Stimulated activated CD8-positive, alpha-beta memory T cell treated with anti-CD3 and anti-CD28 coated beads, Interleukin-7, amount 100 ng/mL, for 24 hours (primary cell): ENCODE results near the gene SYNE1.

Experiments used
- DNase-seq: peaks from one replicate; pipeline ENCODE4 v3.0.0-alpha.2; 2020; ENCODE audit warnings: low read depth

The SYNE1 gene

GRCh38 chr6:152314483-152314832 is 322.7 kb downstream of the SYNE1 start:
- no peak for DNase-seq

DNA sequence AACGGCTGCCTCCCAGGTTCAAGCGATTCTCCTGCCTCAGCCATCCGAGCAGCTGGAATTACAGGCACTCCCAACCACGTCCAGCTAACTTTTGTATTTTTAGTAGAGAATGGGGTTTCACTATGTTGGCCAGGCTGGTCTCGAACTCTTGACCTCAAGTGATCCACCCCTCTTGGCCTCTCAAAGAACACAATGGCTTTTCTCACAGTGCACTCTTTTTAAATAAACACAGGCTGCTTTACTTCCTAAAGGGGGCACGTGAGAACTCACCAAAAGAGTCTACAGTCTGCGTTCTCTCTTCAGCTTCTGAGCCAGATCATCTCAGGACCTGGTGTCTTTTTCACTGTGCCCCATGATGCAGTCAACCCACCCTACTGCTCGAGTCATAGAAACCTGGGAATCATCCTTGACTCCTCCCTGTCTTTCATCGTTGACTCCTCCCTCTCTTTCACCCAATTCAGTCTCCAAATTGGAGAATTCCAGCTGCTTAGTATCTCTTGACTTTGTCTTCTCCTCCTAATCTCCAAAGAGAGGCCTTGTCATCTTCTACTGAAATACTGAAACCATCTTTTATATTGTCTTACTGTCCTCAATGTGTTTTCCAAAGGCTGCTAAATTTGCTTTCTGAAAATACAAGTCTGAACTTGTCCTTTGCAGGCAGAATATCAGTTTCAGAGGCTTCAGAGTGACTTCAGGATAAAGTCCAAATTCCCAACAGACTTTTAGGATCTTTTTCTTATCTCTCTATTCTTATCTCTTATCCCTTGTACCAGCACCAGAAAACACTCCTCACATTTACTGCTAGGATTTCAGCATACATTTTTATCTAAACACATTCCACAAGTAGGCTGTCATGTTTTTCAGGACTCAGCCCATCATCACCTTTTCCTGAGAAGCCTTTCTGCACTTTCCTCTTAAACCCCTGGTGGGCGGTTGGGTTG is 323.4 kb downstream of the SYNE1 start:
- no peak for DNase-seq

DNA sequence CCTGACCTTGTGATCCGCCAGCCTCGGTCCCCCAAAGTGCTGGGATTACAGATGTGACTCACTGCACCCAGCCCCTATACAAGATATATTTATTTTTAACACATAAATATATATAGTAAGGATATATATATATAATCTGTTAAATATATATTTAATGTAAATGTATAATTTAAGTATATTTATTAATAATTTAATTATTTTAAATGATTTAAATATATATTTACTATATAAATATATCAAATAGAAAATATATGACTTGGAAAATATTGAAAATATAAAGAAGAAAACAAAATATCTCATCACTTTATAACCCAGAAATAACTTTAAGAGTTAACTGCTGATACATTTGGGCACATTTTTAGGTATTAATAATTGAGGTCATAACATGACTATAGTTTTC is 324.7 kb downstream of the SYNE1 start:
- DNase-seq: no peak

DNA sequence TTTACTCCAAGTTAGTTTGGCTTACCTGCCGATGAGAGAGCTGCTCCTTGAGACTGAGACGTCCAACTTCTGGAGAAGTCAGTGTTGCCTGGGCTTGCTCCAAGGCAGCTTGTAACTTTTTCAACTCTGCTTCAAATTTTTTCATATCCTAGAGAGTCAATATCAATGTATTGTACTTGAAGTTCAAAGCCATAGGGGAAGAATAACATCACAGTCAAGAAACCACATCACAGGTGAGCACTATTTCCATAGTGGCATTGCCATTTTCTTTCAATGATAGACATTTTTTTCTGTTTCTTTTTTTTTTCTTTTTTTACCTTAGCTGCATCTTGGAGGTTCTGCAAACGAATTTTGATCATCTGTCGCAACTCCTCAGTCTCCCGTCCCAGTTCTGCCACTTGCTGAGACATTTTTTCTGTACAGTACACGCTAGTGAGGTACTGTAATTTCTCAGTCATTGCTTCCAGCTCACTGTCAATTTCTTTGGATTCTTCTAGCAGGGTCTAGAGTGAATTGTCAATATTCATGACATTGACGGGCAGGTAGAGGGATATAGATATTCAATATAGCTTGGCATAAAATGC is 326.7 kb downstream of the SYNE1 start:
- DNase-seq: no peak

DNA sequence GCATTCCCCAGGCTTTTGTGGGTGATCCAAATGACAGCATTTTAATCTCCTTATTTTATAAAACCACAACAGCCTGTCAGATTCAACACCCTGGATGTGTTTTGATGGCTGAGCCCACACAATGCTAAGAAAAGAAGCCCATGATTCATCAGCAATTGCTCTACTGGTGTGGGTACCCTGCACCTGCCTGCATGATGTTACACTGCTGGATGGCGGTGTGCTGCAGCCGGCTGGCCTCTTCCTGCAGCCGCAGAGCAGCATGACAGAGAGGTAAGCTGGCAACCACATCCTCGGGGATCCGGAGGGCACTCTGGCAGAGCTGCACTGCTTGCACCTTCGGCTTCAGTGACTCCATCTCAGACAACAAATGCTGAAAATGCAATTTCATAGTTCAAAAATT is 327.5 kb downstream of the SYNE1 start:
- peak; percentile 23 for DNase-seq

DNA sequence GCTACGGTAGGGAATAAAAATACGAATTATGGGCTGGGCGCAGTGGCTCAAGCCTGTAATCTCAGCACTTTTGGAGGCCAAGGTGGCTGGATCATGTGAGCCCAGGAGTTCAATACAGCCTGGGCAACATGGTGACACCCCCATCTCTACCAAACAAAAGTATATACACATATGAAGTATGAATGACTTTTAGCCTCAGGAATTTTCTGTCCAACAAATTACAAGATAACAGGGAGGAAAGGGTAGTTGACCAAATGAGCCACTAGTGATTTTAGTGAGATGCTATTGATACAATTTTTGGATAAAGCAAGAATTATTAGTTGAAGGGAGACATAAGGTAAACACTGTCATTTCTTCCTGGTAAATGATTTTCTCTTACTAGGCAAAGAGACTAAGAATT is 328.2 kb downstream of the SYNE1 start:
- no peak for DNase-seq

GRCh38 chr6:152308306-152308705 is 328.9 kb downstream of the SYNE1 start:
- DNase-seq: no peak

- no peak for DNase-seq
These were observed 331.5 kb downstream of the SYNE1 start for GRCh38 chr6:152305672-152306071.

GRCh38 chr6:152301765-152302568 is 335.2 kb downstream of the SYNE1 start:
- DNase-seq: peak; percentile 66

DNA sequence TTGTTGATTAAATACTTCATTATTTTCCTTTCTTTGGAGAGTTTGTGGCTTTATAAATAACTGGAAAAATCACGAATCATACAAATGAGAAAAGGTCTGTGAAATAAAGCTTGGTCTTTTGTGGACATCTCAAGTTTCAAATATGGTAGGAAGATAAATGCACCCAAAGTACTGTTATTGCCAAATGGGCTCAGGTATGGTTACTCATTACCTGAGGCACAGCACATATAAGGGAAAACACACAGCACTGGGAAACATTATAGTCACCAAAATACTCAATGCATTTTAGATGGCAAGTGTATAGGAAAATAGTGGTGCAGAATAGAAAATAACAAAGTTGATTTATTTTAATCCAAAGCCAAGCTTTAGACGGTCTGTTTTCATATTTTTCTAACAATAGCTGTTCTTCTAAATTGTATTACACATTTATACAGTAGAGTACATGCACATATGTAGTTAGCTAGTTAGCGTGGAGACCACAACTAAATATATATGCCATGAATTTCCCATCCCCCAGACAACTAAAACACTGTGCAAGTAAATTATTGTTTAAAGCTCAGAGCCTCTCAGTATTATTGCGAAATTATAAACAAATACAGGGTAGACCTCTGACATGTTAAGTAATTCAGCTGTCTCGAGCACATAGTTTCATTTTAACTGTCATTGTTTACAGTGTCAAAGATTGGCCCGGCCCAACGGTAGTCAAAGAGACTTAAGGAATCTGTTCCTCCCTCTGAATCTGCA is 336.0 kb downstream of the SYNE1 start:
- DNase-seq: no peak

- DNase-seq: no peak
These were observed 336.6 kb downstream of the SYNE1 start for GRCh38 chr6:152300517-152300916.

DNA sequence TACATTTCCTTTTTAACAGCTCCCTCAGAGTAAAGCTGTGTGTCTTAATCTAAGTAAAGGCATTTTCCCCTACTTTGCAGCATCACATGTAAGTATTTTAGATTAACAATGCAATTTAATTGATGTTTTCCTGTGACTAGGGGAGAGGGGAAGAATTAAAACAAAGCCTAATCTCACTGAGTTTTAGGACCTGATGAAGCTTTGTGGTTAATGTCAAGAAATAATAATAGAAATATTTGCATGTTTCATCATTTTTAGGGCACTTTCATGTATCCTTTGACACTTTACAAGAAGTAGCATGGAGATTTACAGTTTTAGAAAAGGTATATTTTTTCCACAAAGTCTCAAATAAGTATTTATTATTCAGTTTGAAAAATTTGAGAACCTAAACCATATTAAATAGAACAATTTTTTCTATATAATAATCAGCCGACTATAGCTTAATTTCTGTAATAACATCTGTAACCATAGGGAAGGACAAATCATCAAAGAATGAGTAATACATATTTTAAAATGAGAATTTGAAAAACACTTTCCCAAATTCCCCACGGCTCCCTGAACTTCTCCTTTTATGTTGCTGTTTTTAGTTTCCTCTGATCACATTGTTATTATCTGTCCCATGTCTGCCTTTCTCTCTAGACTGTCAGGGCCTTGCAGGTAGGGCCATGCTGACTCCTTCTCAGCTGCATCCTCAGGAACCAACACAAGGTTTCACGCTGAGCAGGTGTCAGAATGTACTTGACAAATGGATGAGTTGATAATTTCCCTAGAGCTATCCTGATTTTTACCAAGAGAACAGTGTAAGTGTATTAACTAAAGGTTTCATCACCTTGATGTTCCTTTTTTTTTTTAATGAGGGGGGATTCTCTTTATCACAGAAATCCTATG is 338.1 kb downstream of the SYNE1 start:
- DNase-seq: no peak

DNA sequence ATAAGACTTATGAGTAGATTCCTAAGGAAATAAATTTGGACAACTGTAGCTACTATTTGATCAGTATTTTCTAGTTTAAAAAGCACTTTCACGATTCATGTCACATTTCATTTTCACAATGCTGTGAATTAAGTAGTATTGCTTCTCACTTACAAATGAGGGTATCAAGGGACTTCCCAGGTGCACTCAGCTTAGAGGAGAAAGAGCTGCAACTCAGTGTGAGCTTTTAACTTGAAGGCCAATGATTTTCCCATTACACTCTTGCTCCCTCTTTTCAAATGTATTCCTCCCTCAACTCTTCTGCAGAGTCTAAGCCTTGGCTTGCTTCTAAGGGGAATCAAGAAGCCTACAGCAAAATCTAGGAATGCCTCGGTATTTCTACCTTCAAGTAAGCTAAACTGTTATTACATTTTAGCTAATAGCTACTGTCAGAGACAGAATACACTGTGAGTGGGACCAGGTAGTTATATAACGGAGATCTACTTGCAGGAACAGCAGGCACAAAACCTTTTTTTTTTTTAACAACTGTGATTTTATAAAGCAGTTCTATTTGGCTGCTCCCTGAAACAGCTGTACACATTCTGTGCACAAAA is 339.0 kb downstream of the SYNE1 start:
- DNase-seq: no peak

DNA sequence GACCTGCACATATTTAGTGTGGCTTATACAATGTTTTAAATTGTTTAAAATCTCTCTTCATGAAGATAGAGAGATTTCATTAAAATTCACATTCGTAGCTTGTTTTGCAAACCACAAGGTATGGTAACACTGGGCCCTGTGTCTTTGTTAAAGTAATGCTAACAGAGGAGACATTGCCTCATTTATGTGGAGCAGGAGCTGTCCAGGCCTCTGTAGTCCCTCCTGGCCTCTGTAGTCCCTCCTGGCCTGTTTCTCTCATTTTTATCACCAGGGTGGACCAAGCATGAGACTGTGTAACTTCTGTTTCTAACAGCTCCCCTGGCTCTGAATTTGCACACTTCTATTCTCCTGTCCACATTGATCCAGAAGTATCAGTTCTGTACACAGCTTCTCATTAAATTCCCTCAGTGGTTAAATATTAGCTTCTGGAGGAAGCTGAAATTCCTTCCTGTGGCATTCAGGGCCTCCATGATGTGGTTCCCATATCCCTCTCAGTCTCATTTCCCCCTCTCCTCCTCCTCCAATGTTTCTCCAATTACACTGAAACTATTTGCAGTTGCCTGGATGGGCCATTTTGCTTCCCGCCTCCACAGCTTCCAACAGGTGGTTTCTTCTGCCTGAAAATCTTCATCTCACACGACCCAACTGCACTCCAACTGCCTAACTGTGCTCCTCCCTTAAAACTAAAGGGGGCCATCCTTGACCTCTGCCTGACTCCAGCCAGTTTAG is 340.4 kb downstream of the SYNE1 start:
- no peak for DNase-seq

- no peak for DNase-seq
These were observed 341.2 kb downstream of the SYNE1 start for GRCh38 chr6:152295920-152296319.

DNA sequence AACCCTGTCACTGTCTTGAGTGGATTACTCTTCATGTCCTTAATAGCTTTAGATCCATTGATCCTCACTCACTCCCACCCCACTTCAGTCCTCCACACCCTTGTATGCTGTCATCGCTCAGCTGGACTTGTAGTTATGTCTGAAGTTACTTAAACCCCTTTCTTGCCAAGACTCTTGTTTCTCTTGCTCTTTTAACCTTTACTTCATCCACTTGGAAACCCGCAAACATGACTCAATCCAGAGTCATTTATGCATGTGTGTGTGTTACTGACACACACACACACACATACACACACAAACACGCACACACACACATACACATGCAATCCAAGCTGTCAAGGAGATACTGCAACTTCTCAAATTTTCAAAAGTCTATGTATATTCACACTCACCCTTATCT is 341.8 kb downstream of the SYNE1 start:
- no peak for DNase-seq

- DNase-seq: no peak
These were observed 343.8 kb downstream of the SYNE1 start for GRCh38 chr6:152293404-152293803.

DNA sequence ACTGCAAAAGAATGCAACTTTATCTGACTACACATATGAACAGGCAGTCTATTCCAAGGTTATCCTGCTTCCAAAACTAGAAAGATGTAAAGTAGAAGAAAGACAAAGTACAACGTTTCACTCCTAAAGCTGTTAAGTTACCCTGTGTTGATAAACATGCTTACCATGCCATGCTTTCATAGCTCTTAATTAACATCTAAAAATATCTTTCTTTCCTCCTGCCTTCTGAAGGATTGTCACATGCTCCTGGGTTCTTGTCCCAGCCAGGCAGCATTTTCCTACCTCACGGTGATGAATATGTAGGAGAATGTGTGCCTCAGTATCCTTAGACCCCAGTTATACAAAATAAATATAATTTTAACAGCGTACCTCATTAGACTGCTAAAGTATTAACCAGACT is 344.6 kb downstream of the SYNE1 start:
- no peak for DNase-seq

- no peak for DNase-seq
These were observed 346.5 kb downstream of the SYNE1 start for GRCh38 chr6:152290693-152291092.

GRCh38 chr6:152277826-152278329 is 359.3 kb downstream of the SYNE1 start:
- DNase-seq: no peak
